Peyer's patch (tissue), 4 donors: ENCODE results near the gene SQSTM1. TPM values are rescaled to one million over a fixed set of nuclear protein-coding genes. Genes with fewer than 3 reads are reported as not detected.

Experiments used
- DNase-seq, 3 donors: peaks; one replicate each; pipeline ENCODE4 v3.0.0-alpha.2; 2017 to 2019
- H3K27ac ChIP-seq, 4 donors: fragments of 200-600 bp; sonication (generic); one replicate each; pipeline ENCODE4 v1.5.1; 2016 to 2019
- H3K27me3 ChIP-seq, 2 donors: fragments of 200-600 bp; sonication (generic); one replicate each; pipeline ENCODE4 v1.5.1; 2019
- H3K36me3 ChIP-seq, 3 donors: fragments of 200-600 bp; sonication (generic); one replicate each; pipeline ENCODE4 v1.5.1; 2016 to 2019
- H3K4me1 ChIP-seq, 4 donors: fragments of 200-600 bp; sonication (generic); one replicate each; pipeline ENCODE4 v1.5.1; 2016 to 2019
- H3K4me3 ChIP-seq, 4 donors: fragments of 200-600 bp; sonication (generic); 1 replicate in 3 of 4; 2 replicates in 1 of 4; pipeline ENCODE4 v1.5.1; 2016 to 2019; ENCODE audit warnings: mild to moderate bottlenecking in 1 of 4
- H3K9me3 ChIP-seq, 4 donors: fragments of 200-600 bp; sonication (generic); one replicate each; pipeline ENCODE4 v1.5.1; 2016 to 2019; ENCODE audit warnings: mild to moderate bottlenecking in 1 of 4
- CTCF ChIP-seq, 6 experiments: fragments of 450-650 bp in 4 of 6; fragments of 200-600 bp in 2 of 6; sonication (generic) in 1 of 6; IDR thresholded peaks; one replicate each; pipeline ENCODE4 v1.5.1; 2017 to 2019; ENCODE audit warnings: antibody characterized with exemption in 6 of 6, mild to moderate bottlenecking in 3 of 6, moderate library complexity in 1 of 6
- POLR2A ChIP-seq, 2 donors: fragments of 450-650 bp; IDR thresholded peaks; one replicate each; pipeline ENCODE4 v1.5.1; 2017; ENCODE audit warnings: antibody characterized with exemption in 2 of 2, mild to moderate bottlenecking in 2 of 2, moderate library complexity in 2 of 2
- total RNA-seq, 4 donors: library from RNA; depleted of rRNA; stranded (reverse); fragments of >200 nt; gene quantifications; one replicate each; pipeline ENCODE4 v1.1.0, GENCODE V29; 2016

Gene SQSTM1
- total RNA-seq, 4 donors from 2014 or later = 287 to 417 (median 348) TPM

GRCh38 chr5:179854356-179854755 lies 33.7 kb downstream of the SQSTM1 start:
- Histone ChIP-seq H3K27me3 (no peaks in the 10 kb centered on the region), H3K9me3 (no peaks in the 10 kb centered on the region), H3K36me3 (peaks cover 0 to 33% (median 0%) of the 10 kb centered on the region in 3 donors), H3K27ac (peak overlapping the region in 1 of 4 donors; percentile 71), H3K4me1 (peaks cover 0 to 12% (median 3%) of the 10 kb centered on the region in 4 donors), H3K4me3 (no peak overlapping the region)
- peak in 1 of 3 donors; percentile 2 for DNase-seq
- TF ChIP-seq POLR2A (IDR thresholded peaks at IDR 0.05) (no peak), CTCF (IDR thresholded peaks at IDR 0.05) (no peak)

GRCh38 chr5:179858241-179858585 lies 37.5 kb downstream of the SQSTM1 start:
- H3K27ac ChIP-seq = peak overlapping the region; percentile 59 to 92 (median 74)
- H3K27me3 ChIP-seq = no peaks in the 10 kb centered on the region
- H3K9me3 ChIP-seq = no peaks in the 10 kb centered on the region
- H3K4me1 ChIP-seq = peaks cover 0 to 5% (median 1%) of the 10 kb centered on the region in 4 donors
- DNase-seq = peak; percentile 57 to 73 (median 69)
- H3K4me3 ChIP-seq = peak overlapping the region; percentile 67 to 92 (median 72)
- H3K36me3 ChIP-seq = peaks cover 0 to 15% (median 0%) of the 10 kb centered on the region in 3 donors
- TF ChIP-seq CTCF (IDR thresholded peaks at IDR 0.05) (no peak), POLR2A (IDR thresholded peaks at IDR 0.05) (no peak)

- DNase-seq = peak; percentile 96 to 99 (median 98)
- Histone ChIP-seq H3K4me3 (peak within 1 kb of the TSS; percentile 67 to 92 (median 72)), H3K4me1 (peaks cover 0 to 5% (median 0%) of the 10 kb centered on the region in 4 donors), H3K27me3 (no peaks in the 10 kb centered on the region), H3K36me3 (peaks cover 0 to 18% (median 0%) of the 10 kb centered on the region in 3 donors), H3K9me3 (no peaks in the 10 kb centered on the region), H3K27ac (peak within 1 kb of the TSS; percentile 59 to 92 (median 74))
- peak; percentile 15 to 56 for TF ChIP-seq POLR2A (IDR thresholded peaks at IDR 0.05)
- peak in 2 of 6 experiments; percentile 6 to 46 for TF ChIP-seq CTCF (IDR thresholded peaks at IDR 0.05)
These were observed 38.1 kb downstream of the SQSTM1 start, which contains the start of gene MRNIP for GRCh38 chr5:179858586-179859427. TSS of gene MRNIP (minus strand) at chr5:179858817. CDS start at chr5:179858796, 21 bp downstream.

- no peaks in the 10 kb centered on the region for H3K27me3 ChIP-seq
- DNase-seq = no peak
- H3K4me3 ChIP-seq = no peak overlapping the region
- H3K36me3 ChIP-seq = peaks cover 0 to 33% (median 0%) of the 10 kb centered on the region in 3 donors
- no peaks in the 10 kb centered on the region for H3K9me3 ChIP-seq
- TF ChIP-seq POLR2A (IDR thresholded peaks at IDR 0.05) (no peak), CTCF (IDR thresholded peaks at IDR 0.05) (no peak)
- no peak overlapping the region for H3K27ac ChIP-seq
- H3K4me1 ChIP-seq = peaks cover 0 to 5% (median 0%) of the 10 kb centered on the region in 4 donors
These were observed 39.6 kb downstream of the SQSTM1 start for GRCh38 chr5:179860301-179860700.

GRCh38 chr5:179862296-179862695 lies 41.6 kb downstream of the SQSTM1 start:
- TF ChIP-seq CTCF (IDR thresholded peaks at IDR 0.05) = no peak
- no peak for TF ChIP-seq POLR2A (IDR thresholded peaks at IDR 0.05)
- DNase-seq = no peak
- H3K9me3 ChIP-seq = no peaks in the 10 kb centered on the region
- peaks cover 0 to 5% (median 0%) of the 10 kb centered on the region in 4 donors for H3K4me1 ChIP-seq
- no peaks in the 10 kb centered on the region for H3K27me3 ChIP-seq
- H3K36me3 ChIP-seq = peaks cover 0 to 46% (median 0%) of the 10 kb centered on the region in 3 donors
- no peak overlapping the region for H3K27ac ChIP-seq
- H3K4me3 ChIP-seq = no peak overlapping the region
